ENCODE measurements around the gene TBC1D9B. TPM values are rescaled to one million over a fixed set of nuclear protein-coding genes. Genes with fewer than 3 reads are reported as not detected.

The TBC1D9B gene
- total and polyA plus RNA-seq, 5 donors: 36.2 to 51.5 (median 43.1) TPM

DNA sequence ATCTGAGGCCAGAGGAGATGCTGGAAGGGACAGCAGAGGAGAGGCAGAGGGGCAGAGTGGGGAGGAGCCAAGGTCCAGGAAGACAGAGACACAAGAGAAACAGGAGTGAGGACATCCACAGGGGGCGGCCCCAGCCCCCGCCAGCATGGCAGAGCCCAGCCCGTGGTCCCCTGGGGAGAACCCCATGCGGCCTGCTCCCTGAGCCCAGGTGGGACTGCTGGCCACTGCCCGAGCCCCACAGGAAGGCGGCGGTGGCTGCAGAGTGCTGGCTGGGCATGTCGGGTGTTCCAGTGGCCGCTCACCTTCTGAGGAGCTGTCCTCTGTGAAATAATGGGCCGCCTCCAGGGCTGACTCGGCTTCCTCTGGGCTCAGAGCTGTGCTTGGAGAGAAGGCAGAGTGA is 40.2 kb downstream of the TBC1D9B start:
- no peak for ATAC-seq
- WGBS: 84% methylated on average over 11 of the region's 11 CpGs
- H3K9me3 ChIP-seq (ENCODE audit: control insufficient read depth, low read length): no peaks in the 10 kb centered on the region
- intact Hi-C loops (cut with DNase I): loop anchor here in 1 of 4 donors (10.0 kb wide), 1 partner anchor 103 kb away; no protein-coding TSS in a partner anchor
- no peak overlapping the region for H3K27ac ChIP-seq (ENCODE audit: low read length)
- H3K27me3 ChIP-seq (ENCODE audit: control insufficient read depth, insufficient read depth): no peaks in the 10 kb centered on the region
- no peaks in the 10 kb centered on the region for H3K4me1 ChIP-seq (ENCODE audit: control insufficient read depth, insufficient read depth, low read length)
- H3K4me3 ChIP-seq (ENCODE audit: low read length): no peak overlapping the region
- no peak for DNase-seq

DNA sequence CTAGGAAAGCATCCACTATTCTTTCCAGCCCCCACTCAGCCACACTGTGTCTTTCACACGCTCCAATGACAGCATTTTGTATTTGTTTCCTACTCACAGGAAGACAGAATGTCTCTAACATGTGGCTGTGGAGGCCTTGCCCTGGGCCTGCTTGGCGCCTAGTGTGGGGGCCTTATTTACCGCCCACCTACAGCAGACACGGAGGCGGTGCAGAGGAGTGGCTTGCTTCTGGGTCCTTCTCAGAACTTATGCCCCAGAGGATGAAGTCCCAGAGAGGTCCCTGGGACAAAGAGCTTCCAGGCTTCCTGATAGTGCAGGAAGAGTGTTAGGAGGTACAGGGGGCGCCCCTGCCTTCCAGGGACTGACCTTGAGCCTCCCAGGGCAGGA is 40.6 kb downstream of the TBC1D9B start:
- ATAC-seq (no peak), DNase-seq (no peak)
- no peaks in the 10 kb centered on the region for H3K27me3 ChIP-seq (ENCODE audit: control insufficient read depth, insufficient read depth)
- intact Hi-C loops (cut with DNase I): loop anchor here in 1 of 4 donors (10.0 kb wide), 1 partner anchor 102 kb away; no protein-coding TSS in a partner anchor
- no peak overlapping the region for H3K4me3 ChIP-seq (ENCODE audit: low read length)
- no peak overlapping the region for H3K27ac ChIP-seq (ENCODE audit: low read length)
- H3K9me3 ChIP-seq (ENCODE audit: control insufficient read depth, low read length): no peaks in the 10 kb centered on the region
- 81% methylated on average over 6 of the region's 6 CpGs for WGBS
- H3K4me1 ChIP-seq (ENCODE audit: control insufficient read depth, insufficient read depth, low read length): no peaks in the 10 kb centered on the region

DNA sequence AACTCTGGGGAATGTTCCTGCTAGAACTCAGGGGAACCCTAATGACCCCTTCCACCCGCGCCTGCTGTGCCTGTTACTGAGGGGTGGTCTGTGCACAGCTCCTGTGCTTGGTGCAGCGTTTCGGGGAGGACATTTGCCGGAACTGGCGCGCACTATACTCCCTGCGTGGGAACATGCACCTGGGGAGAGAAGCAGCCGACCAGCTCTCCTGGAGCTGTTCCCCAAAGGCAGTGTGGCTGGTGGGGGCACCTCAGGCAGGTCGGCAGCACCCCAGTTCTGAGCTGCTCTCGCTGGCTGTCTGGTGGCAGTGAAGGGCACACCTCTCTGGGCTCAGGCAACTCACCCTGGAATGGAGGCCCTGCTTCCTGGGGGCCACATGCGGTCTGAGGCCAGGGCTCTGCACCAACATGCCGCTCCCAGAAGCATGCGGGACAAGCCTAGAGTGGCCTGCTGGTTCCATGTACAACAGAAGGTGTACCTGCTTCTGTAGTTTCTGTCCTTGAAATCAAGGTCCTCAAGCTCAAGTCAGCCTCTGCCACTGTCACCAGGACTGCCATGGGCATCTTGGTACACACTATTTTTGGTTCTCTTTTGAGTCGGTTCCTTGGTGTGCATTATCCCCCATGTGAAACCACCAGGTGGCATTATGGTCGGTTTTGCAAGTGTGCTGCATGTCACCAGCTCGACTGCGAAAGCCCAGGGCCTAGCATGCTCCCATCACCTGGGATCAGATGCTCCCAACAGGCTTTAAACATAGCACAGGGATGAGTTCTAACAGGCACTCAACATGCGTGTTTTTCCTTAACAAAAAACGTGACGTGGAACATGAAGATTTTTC is 41.2 kb downstream of the TBC1D9B start:
- no peak for DNase-seq
- WGBS: 83% methylated on average over 21 of the region's 21 CpGs
- no peaks in the 10 kb centered on the region for H3K27me3 ChIP-seq (ENCODE audit: control insufficient read depth, insufficient read depth)
- no peaks in the 10 kb centered on the region for H3K9me3 ChIP-seq (ENCODE audit: control insufficient read depth, low read length)
- intact Hi-C loops (cut with DNase I): loop anchor here in 1 of 4 donors (10.0 kb wide), 1 partner anchor 102 kb away; no protein-coding TSS in a partner anchor
- H3K4me3 ChIP-seq (ENCODE audit: low read length): no peak overlapping the region
- no peak for ATAC-seq
- H3K4me1 ChIP-seq (ENCODE audit: control insufficient read depth, insufficient read depth, low read length): no peaks in the 10 kb centered on the region
- H3K27ac ChIP-seq (ENCODE audit: low read length): no peak overlapping the region

DNA sequence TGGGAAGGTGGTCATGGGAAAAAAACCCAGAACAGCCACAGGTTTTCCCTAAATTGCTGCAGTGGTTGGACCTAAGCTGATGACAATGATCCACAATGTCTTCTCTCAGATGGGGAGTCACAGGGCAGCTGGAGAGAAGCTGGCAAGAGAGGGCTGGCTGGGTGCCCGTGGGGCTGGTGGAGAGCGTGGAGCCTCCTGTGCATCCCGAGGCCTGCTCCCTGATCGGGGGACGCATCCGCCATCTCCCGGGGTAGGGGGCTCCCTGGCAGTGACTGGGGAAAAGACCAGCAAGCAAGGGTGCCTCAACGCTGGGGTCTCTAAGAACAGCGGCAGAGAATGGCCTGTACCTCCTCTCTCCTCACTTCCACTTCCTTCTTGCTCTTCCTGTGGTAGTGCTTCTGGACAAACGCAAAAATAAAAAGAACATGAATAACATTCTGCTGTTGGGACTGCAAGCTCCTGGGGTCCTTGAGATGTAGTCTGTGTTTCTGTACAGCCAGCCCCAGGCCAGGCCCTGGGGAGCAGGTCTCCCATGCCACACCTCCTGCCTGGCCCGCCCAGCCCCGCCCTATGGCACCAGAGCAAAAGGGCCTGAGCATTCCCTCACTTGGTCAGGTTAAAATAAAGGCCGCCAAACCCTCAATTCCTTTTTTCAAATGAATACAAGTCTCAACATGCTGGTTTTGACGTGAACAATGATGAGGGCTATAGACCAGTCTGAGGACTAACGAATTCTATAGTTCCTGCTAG is 42.0 kb downstream of the TBC1D9B start:
- no peak for DNase-seq
- intact Hi-C loops (cut with DNase I): loop anchor here in 1 of 4 donors (10.0 kb wide), 1 partner anchor 101 kb away; no protein-coding TSS in a partner anchor
- 86% methylated on average over 15 of the region's 15 CpGs for WGBS
- no peak for ATAC-seq
- H3K4me1 ChIP-seq (ENCODE audit: control insufficient read depth, insufficient read depth, low read length): no peaks in the 10 kb centered on the region
- H3K27ac ChIP-seq (ENCODE audit: low read length): no peak overlapping the region
- H3K4me3 ChIP-seq (ENCODE audit: low read length): no peak overlapping the region
- no peaks in the 10 kb centered on the region for H3K9me3 ChIP-seq (ENCODE audit: control insufficient read depth, low read length)
- no peaks in the 10 kb centered on the region for H3K27me3 ChIP-seq (ENCODE audit: control insufficient read depth, insufficient read depth)

DNA sequence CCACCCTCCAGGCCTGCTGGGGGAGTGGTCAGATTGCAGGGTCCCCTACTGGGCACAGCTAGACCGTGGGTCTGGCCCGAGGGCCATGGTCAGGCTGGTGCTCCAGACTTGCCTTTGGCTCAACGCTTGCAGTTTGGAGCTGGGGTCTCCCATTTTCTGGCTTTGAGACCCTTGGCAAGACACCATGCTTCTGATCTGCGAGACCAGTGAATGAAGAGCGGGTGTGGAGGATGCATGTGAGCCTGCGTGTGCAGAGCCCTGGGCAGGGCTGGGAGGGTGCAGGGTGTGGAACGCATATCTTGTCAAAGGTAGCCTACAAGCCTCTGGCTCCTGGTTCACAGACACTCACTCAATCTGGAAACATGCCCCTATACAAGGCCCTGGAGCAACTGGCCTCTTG is 43.0 kb downstream of the TBC1D9B start:
- no peak overlapping the region for H3K27ac ChIP-seq (ENCODE audit: low read length)
- intact Hi-C loops (cut with DNase I): loop anchor here in 1 of 4 donors (10.0 kb wide), 1 partner anchor 100 kb away; no protein-coding TSS in a partner anchor
- no peak overlapping the region for H3K4me3 ChIP-seq (ENCODE audit: low read length)
- ATAC-seq: no peak
- no peaks in the 10 kb centered on the region for H3K9me3 ChIP-seq (ENCODE audit: control insufficient read depth, low read length)
- 97% methylated on average over 7 of the region's 7 CpGs for WGBS
- DNase-seq: no peak
- H3K4me1 ChIP-seq (ENCODE audit: control insufficient read depth, insufficient read depth, low read length): no peaks in the 10 kb centered on the region
- no peaks in the 10 kb centered on the region for H3K27me3 ChIP-seq (ENCODE audit: control insufficient read depth, insufficient read depth)

DNA sequence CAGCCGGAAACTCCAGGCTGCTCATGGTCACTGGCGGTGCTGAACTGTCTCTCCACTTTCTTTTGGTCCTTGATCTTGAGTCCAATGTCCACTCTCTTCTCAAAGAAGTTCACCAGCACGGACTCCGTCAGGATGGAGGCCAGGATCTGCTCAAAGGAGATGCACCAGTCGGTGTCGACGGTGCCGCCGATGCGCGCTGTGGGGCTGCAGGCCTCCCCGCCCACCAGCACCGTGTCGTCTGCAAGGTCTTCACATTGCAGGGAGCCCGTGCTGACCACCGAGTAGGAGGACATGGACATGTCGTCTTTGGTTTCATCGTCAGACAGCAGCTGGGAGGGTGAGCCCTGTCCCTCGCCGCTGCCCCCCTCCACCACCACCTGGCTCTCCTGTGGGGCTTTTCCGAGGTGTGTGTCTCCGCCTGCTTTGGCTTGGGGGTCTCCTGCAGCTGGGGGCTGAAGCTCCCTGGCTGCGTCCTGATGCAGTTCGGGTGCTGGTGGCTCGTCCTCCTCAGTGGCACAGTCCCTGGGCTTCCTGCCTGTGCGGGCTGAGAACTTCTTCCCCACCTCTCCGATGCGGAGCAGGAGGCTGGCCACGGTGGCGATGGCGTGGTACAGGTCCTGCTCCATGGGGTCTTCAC is 44.1 kb downstream of the TBC1D9B start:
- intact Hi-C loops (cut with DNase I): loop anchor here in 1 of 4 donors (10.0 kb wide), 1 partner anchor 99 kb away; no protein-coding TSS in a partner anchor
- Histone ChIP-seq H3K27ac (ENCODE audit: low read length) (no peak overlapping the region), H3K4me3 (ENCODE audit: low read length) (no peak overlapping the region), H3K9me3 (ENCODE audit: control insufficient read depth, low read length) (no peaks in the 10 kb centered on the region), H3K4me1 (ENCODE audit: control insufficient read depth, insufficient read depth, low read length) (no peaks in the 10 kb centered on the region), H3K27me3 (ENCODE audit: control insufficient read depth, insufficient read depth) (no peaks in the 10 kb centered on the region)
- DNase-seq (no peak), ATAC-seq (no peak)
- WGBS: 95% methylated on average over 31 of the region's 31 CpGs

DNA sequence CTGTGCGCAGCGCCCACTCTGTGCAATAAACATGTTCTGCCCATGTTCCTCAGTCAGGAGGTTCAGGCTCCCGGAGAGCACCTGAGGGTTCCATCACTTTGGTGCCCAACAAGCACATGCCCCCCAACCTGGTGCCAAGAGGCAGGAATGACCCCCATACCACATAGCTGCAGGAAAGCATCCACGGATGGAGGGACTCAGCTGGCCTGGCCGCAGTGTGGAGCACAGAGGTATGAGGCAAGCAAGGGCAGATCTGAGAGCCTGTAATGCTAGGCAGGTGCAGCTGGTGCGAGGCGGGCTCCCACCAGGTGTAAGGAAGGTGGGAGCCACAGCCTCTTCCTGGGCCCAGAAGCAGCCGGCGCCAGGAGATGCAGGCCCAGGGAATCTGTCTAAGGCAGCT is 44.8 kb downstream of the TBC1D9B start:
- WGBS: 96% methylated on average over 9 of the region's 9 CpGs
- H3K27ac ChIP-seq (ENCODE audit: low read length): no peak overlapping the region
- H3K4me3 ChIP-seq (ENCODE audit: low read length): no peak overlapping the region
- no peak for ATAC-seq
- no peaks in the 10 kb centered on the region for H3K4me1 ChIP-seq (ENCODE audit: control insufficient read depth, insufficient read depth, low read length)
- H3K27me3 ChIP-seq (ENCODE audit: control insufficient read depth, insufficient read depth): no peaks in the 10 kb centered on the region
- no peaks in the 10 kb centered on the region for H3K9me3 ChIP-seq (ENCODE audit: control insufficient read depth, low read length)
- DNase-seq: no peak
- intact Hi-C loops (cut with DNase I): loop anchor here in 1 of 4 donors (10.0 kb wide), 1 partner anchor 98 kb away; no protein-coding TSS in a partner anchor

DNA sequence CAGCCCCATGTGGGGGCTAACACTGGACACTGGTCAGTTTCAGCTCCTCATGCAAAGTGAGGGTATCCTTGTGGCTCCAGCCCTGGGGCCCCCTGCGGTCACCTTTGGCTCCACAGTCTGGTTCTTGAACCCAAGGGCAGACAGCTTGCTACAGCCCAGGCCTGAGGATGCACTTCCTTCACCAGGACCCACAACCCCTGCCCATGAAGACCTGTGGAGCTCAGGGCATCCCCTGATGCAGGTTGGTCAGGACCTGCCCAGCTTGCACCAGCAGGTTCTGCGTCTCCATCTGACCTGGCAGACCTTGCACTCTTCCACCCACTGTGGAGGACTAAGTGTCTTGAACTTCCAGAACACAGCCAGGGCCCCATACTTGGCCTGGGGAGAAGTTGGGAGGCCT is 45.4 kb downstream of the TBC1D9B start:
- intact Hi-C loops (cut with DNase I): loop anchor here in 1 of 4 donors (10.0 kb wide), 1 partner anchor 97 kb away; no protein-coding TSS in a partner anchor

DNA sequence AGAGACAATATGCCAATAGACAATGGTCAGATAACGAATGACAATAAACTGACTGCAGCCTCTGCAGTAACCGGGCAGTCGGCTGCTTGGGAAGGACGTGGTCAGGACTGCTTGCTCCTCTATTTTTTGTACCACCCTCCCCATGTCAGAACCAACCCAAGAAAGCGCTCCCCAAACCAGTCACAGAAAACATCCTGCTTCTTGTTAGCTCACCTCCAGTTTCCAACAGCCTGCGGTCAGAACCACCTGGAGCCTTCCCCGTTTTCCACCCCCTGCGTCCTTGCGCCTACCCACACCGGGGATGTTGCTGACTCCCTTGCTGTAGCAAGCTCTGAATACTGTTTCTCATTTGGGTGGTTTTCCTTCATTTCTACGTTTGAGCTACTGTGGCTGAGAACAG is 47.4 kb downstream of the TBC1D9B start:
- no peak for DNase-seq
- no peaks in the 10 kb centered on the region for H3K27me3 ChIP-seq (ENCODE audit: control insufficient read depth, insufficient read depth)
- intact Hi-C loops (cut with DNase I): loop anchor here in 1 of 4 donors (10.0 kb wide), 1 partner anchor 96 kb away; no protein-coding TSS in a partner anchor
- no peaks in the 10 kb centered on the region for H3K4me1 ChIP-seq (ENCODE audit: control insufficient read depth, insufficient read depth, low read length)
- ATAC-seq: no peak
- 84% methylated on average over 11 of the region's 11 CpGs for WGBS
- no peak overlapping the region for H3K4me3 ChIP-seq (ENCODE audit: low read length)
- H3K9me3 ChIP-seq (ENCODE audit: control insufficient read depth, low read length): no peaks in the 10 kb centered on the region
- no peak overlapping the region for H3K27ac ChIP-seq (ENCODE audit: low read length)

More for the DNA sequence above, 45.4 kb downstream of the TBC1D9B start:
- no peaks in the 10 kb centered on the region for H3K4me1 ChIP-seq (ENCODE audit: control insufficient read depth, insufficient read depth, low read length)
- no peak overlapping the region for H3K4me3 ChIP-seq (ENCODE audit: low read length)
- no peak overlapping the region for H3K27ac ChIP-seq (ENCODE audit: low read length)
- H3K9me3 ChIP-seq (ENCODE audit: control insufficient read depth, low read length): no peaks in the 10 kb centered on the region
- DNase-seq (no peak), ATAC-seq (no peak)
- no peaks in the 10 kb centered on the region for H3K27me3 ChIP-seq (ENCODE audit: control insufficient read depth, insufficient read depth)
- 99% methylated on average over 2 of the region's 2 CpGs for WGBS

DNA sequence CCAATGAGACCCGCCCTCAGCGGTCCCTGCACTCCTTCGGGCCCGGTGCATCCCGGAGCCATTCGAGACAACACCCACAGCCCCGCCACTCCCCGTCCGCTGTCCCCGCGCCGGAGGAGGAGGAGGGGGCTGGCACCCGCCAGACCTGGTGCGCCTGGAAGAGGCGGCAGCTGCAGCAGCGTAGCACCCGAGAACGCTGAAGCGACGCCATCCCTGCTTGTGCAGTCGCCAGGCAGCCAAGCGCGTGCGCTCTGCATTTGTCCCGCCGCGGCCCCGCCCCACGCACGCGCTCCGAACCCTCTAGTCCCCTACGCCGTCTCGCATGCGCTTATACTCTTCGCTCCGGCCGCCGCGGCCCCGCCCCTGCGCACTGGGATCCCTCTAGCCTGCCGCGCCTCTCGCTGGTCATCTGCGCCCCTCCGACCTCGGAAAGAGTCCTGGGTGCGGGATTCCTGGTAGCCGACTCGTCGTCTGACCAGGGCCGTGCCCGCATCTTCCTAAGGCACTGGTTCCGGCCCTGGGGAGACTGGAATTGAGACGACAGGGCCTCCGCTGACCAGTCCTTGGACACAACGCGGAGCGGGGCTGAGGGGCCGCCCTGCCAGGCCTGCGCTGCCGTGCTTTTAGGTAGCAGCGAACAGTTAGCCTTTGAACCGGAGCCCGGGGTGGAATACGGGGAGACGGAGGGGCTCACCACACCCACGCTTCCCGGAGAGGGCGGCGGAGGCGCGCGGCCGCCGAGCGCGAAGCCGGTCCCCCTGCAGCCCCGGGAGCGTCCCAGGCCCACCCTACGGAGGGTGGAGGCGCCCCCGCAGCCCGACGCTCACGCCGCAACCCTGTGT is 48.9 kb downstream of the TBC1D9B start, which contains the start of gene MRNIP:
Gene MRNIP (minus strand): TSS at position 232 of the 842 bp plus-strand sequence. CDS start 21 bp downstream, at position 211.
- Histone ChIP-seq H3K4me1 (ENCODE audit: control insufficient read depth, insufficient read depth, low read length) (no peaks in the 10 kb centered on the region), H3K4me3 (ENCODE audit: low read length) (peak within 1 kb of the TSS; percentile 71), H3K27ac (ENCODE audit: low read length) (peak within 1 kb of the TSS; percentile 89), H3K27me3 (ENCODE audit: control insufficient read depth, insufficient read depth) (no peaks in the 10 kb centered on the region), H3K9me3 (ENCODE audit: control insufficient read depth, low read length) (no peaks in the 10 kb centered on the region)
- WGBS: under 1% methylated on average over 90 of the region's 90 CpGs
- intact Hi-C loops (cut with DNase I): no loop called here
- peak; percentile 98 to 100 (median 99) for DNase-seq
- peak; percentile 99 for ATAC-seq
